Psoas muscle (tissue), 8 donors: ENCODE data around the gene TASOR2. TPM values are rescaled to one million over a fixed set of nuclear protein-coding genes. Genes with fewer than 3 reads are reported as not detected.
A peak's percentile ranks its signal among the peaks of the same experiment; 100 is the strongest.

Experiments
- ATAC-seq, 4 donors: fragments of 200-7000 bp; cut with Tn5 transposase; one replicate each; pipeline ENCODE4 v1.9.1; 2020; ENCODE audit warnings: moderate library complexity in 3 of 4, mild to moderate bottlenecking in 2 of 4
- DNase-seq, 2 donors: peaks; one replicate each; pipeline ENCODE4 v3.0.0-alpha.2; 2020
- H3K27ac ChIP-seq: fragments of 200-600 bp; one replicate; pipeline ENCODE4 v1.8.0; 2022
- H3K27me3 ChIP-seq, 3 donors: fragments of 200-600 bp in 1 of 3; one replicate each; pipeline versions ENCODE4 v1.6.1 to v1.8.0; 2013 to 2022; ENCODE audit warnings: low read length in 2 of 3, mild to moderate bottlenecking in 2 of 3, moderate library complexity in 1 of 3; ENCODE audit not compliant: insufficient read depth in 3 of 3
- H3K36me3 ChIP-seq, 2 donors: fragments of 200-600 bp in 1 of 2; one replicate each; pipeline versions ENCODE4 v1.6.1 to v1.8.0; 2013 to 2022; ENCODE audit warnings: low read depth in 1 of 2, mild to moderate bottlenecking in 1 of 2, moderate library complexity in 1 of 2; ENCODE audit not compliant: insufficient read depth in 1 of 2
- H3K4me1 ChIP-seq: fragments of 200-600 bp; one replicate; pipeline ENCODE4 v1.8.0; 2022
- H3K4me3 ChIP-seq: fragments of 200-600 bp; one replicate; pipeline ENCODE4 v1.8.0; 2022; ENCODE audit warnings: mild to moderate bottlenecking
- H3K9me3 ChIP-seq: fragments of 200-600 bp; one replicate; pipeline ENCODE4 v1.8.0; 2022
- WGBS, 3 donors: extraction: QIAGEN DNeasy Blood & Tissue Kit; methylation state at CpG; one replicate each; pipeline versions ENCODE4 v1.1.6 to v1.1.7; 2013; 5-methylcytosine and 5-hydroxymethylcytosine counted together
- intact Hi-C, 2 donors: fragments of 100-400 bp; cut with DNase I; formaldehyde crosslinking; loops; one replicate each; pipeline versions ENCODE4 v1.11.0 to v1.14.2; 2022
- polyA plus RNA-seq, 3 donors: library from polyadenylated mRNA; stranded (reverse); fragments of 200-250 nt; gene quantifications; one replicate each; pipeline ENCODE4 v1.2.3, GENCODE V29; 2013
- total RNA-seq, 4 donors: library from RNA; stranded (reverse); fragmentation: NEBNext Ultra II Directional in 2 of 4; extraction: Animal tissue kit (Norgen Biotek cat#: 25700) in 2 of 4; gene quantifications; one replicate each; pipeline versions ENCODE4 v1.2.1 to v1.2.4, GENCODE V29; 2021 to 2023
- TF ChIP-seq, protein P1 (sequence below): fragments of 200-600 bp; IDR thresholded peaks from one replicate; pipeline ENCODE4 v1.8.0; 2022; ENCODE audit warnings: antibody characterized with exemption
- donor health status: healthy with polysubstance abuse.
- donor health status: DM: no; HTN: no; CAD: no; lungs with moderate emphysema.
- donor health status: Bipolar disorder and iron deficiency.
- donor health status: healthy.
- donor health status: DM: yes; HTN: yes; CAD: no.
- donor health status: DM: no; HTN: no; CAD: no.
- donor health status: DM: no; HTN: no; CAD: no.
- donor health status: DM: yes; HTN: yes; CAD: no.

TASOR2 gene
- total and polyA plus RNA-seq, 7 donors = 8.2 to 45.6 (median 31.5) TPM

DNA sequence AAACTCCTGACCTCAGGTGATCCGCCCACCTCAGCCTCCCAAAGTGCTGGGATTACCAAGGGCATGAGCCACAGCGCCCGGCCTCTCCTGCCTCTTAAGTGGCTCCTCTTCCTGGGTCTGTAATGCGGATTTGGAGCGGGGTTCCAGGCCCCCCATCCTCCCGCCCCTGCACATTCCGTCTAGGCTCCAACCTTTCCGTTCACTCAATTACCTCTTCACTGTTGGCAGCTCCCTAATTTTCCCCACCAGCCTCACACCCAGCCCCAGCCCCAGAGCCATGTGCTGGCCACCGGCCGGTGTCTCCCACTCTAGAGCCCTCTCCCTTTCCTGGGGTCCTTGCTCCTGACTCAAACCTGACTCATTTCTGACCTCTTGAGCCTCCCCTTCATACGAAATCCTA, 34.9 kb upstream of the TASOR2 start:
- ATAC-seq = no peak
- intact Hi-C loops = no loop called here
- H3K4me3 ChIP-seq = no peak overlapping the region
- no peak for DNase-seq
- no peaks in the 10 kb centered on the region for H3K4me1 ChIP-seq
- WGBS, 3 donors = 94 to 97% (median 95%) methylated on average over 11 of the region's 11 CpGs
- no peak overlapping the region for H3K27ac ChIP-seq
- H3K36me3 ChIP-seq = peaks cover 0 to 38% of the 10 kb centered on the region in 2 donors
- TF ChIP-seq, protein P1, sequence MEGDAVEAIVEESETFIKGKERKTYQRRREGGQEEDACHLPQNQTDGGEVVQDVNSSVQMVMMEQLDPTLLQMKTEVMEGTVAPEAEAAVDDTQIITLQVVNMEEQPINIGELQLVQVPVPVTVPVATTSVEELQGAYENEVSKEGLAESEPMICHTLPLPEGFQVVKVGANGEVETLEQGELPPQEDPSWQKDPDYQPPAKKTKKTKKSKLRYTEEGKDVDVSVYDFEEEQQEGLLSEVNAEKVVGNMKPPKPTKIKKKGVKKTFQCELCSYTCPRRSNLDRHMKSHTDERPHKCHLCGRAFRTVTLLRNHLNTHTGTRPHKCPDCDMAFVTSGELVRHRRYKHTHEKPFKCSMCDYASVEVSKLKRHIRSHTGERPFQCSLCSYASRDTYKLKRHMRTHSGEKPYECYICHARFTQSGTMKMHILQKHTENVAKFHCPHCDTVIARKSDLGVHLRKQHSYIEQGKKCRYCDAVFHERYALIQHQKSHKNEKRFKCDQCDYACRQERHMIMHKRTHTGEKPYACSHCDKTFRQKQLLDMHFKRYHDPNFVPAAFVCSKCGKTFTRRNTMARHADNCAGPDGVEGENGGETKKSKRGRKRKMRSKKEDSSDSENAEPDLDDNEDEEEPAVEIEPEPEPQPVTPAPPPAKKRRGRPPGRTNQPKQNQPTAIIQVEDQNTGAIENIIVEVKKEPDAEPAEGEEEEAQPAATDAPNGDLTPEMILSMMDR = no peak
- no peaks in the 10 kb centered on the region for H3K27me3 ChIP-seq
- no peaks in the 10 kb centered on the region for H3K9me3 ChIP-seq

DNA sequence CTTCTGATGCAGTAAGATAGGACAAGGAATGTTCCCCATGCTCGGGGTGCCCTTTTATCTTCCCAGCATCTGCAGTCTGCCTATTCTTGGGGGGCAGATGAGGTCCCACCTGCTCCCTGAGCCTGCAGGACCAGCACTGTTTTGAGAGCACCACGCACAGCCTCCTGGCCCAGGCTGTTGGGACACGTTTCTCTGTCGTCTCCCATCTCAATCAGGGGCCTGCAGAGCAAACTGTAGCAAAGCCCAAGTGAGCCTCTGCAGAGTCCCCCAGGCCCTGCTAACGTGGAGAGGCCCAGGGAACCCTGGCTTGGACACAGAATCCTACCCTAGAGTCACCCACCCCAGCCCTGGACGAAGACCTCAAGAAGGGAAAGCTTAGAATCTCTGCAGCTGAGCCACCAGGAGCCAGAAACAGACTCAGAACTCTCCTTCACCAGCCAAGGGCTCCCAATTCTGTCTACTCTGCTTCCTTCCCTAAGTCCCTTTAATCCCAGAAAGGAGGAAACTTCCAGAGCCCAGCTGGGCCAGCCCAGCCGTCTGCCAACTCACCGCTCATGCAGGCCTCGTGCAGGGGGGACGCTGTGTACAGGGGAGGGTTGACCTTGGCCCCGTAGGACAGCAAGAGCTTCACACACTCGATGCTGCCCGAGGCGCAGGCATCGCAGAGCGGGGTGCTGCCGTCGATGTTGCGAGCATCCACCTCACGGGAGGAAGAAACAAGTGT, 33.8 kb upstream of the TASOR2 start:
- H3K9me3 ChIP-seq = no peaks in the 10 kb centered on the region
- peaks cover 0 to 37% of the 10 kb centered on the region in 2 donors for H3K36me3 ChIP-seq
- no peak overlapping the region for H3K4me3 ChIP-seq
- ATAC-seq = peak in 1 of 4 donors; percentile 42
- H3K27me3 ChIP-seq = no peaks in the 10 kb centered on the region
- no peak overlapping the region for H3K27ac ChIP-seq
- TF ChIP-seq, protein P1 = no peak
- H3K4me1 ChIP-seq = no peaks in the 10 kb centered on the region
- intact Hi-C loops = no loop called here
- no peak for DNase-seq
- WGBS, 3 donors = 69 to 78% (median 71%) methylated on average over 20 of the region's 20 CpGs

DNA sequence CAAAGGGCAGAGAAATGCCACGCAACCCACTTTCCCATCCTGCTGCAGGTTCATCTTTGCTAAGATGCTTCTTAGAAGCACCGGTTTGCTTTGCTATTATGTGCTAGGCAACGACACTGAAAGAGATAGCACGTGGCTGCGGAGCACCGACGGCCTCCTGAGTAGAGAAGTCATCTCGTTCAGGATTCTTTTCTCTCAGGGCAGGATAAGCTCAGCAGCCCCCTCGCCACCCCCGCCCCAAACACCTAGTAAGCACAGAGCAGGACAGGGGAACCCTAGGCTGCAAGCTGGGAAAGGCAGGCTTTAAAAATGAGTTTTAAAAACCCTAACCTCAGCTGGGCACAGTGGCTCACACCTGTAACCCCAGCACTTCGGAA, 33.3 kb upstream of the TASOR2 start:
- no peak overlapping the region for H3K27ac ChIP-seq

DNA sequence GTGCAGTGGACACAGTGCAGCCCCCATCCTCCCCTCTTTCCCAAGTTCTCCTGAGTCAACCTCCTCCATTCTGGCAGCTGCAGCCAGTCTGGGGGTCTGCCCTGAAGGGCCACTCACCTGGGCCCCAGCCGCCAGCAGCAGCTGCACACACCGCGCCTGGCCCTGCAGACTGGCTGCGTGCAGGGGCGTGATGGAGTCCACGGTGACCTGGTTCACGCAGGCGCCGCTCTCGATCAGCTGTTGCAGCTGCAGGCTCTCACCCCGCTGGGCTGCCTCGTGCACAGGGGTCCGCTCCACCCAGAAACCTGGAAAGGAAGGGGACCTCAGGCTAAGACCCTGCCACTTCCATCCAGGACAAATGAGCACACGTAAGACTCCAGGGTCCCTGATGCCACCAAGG, 31.9 kb upstream of the TASOR2 start:
- no peaks in the 10 kb centered on the region for H3K4me1 ChIP-seq
- ATAC-seq = peak in 1 of 4 donors; percentile 11
- H3K4me3 ChIP-seq = no peak overlapping the region
- no peaks in the 10 kb centered on the region for H3K27me3 ChIP-seq
- WGBS, 3 donors = 95 to 97% (median 96%) methylated on average over 14 of the region's 14 CpGs
- H3K36me3 ChIP-seq = peaks cover 0 to 23% of the 10 kb centered on the region in 2 donors
- TF ChIP-seq, protein P1 = no peak
- H3K9me3 ChIP-seq = no peaks in the 10 kb centered on the region
- H3K27ac ChIP-seq = no peak overlapping the region
- intact Hi-C loops = no loop called here
- DNase-seq = no peak

More for the DNA sequence above, 33.3 kb upstream of the TASOR2 start:
- ATAC-seq (no peak), DNase-seq (no peak)
- no peak overlapping the region for H3K4me3 ChIP-seq
- H3K27me3 ChIP-seq = no peaks in the 10 kb centered on the region
- intact Hi-C loops = no loop called here
- WGBS, 3 donors = 87 to 96% (median 89%) methylated on average over 11 of the region's 11 CpGs
- TF ChIP-seq, protein P1 = no peak
- peaks cover 0 to 37% of the 10 kb centered on the region in 2 donors for H3K36me3 ChIP-seq
- no peaks in the 10 kb centered on the region for H3K4me1 ChIP-seq
- no peaks in the 10 kb centered on the region for H3K9me3 ChIP-seq
